Measurements from ENCODE around the gene ATP5PO. TPM values are rescaled to one million over a fixed set of nuclear protein-coding genes. Genes with fewer than 3 reads are reported as not detected.

ATP5PO gene
- total and polyA plus RNA-seq, 2 of the 8 experiments (the other 6 are each of a cell fraction or from before 2014, with no cell fraction given): 251 to 267 TPM

DNA sequence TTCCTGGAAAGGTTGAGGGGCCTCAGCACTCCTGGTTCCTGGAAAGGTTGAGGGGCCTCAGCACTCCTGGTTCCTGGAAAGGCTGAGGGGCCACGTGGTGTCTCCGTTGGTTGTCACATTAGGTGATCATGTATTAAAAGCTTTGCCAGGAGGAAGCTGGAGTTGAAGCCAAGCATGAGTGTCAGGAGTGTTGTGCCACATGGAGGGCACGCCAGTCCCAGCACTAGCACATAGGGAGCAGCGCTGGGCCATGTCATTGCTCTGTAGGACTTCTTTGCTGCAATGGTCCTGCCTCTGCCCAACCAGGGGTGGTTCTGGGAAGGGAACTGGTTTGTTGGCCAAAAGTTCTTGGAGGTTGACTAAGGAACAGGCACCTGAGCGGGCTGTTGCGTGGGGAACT, 13.3 kb downstream of the ATP5PO start:
- H3K4ac ChIP-seq (replicated peaks; ENCODE audit: insufficient read length, low read depth, low read length): no peak overlapping the region
- no peak overlapping the region for H2BK20ac ChIP-seq (ENCODE audit: low read length)
- TF ChIP-seq SP4 (IDR thresholded peaks at IDR 0.05; ENCODE audit: low read length): no peak
- TF ChIP-seq CBX8 (IDR thresholded peaks at IDR 0.05; ENCODE audit: borderline replicate concordance, low read depth, low read length): no peak
- no peak for TF ChIP-seq PHF8 (conservative IDR thresholded peaks at IDR 0.05; ENCODE audit: low read depth, low read length)
- no peak; the same call in 1 of the 2 replicates for TF ChIP-seq POLR2AphosphoS5 (IDR thresholded peaks at IDR 0.05; ENCODE audit: low read depth, low read length)
- TF ChIP-seq TAF1 (IDR thresholded peaks at IDR 0.05; ENCODE audit: low read depth, low read length): no peak
- TF ChIP-seq MAFK (IDR thresholded peaks at IDR 0.05; ENCODE audit: low read depth, low read length): no peak
- no peak for TF ChIP-seq POLR2A (IDR thresholded peaks at IDR 0.05; ENCODE audit: control extremely low read depth in 1 of 2, low read depth in 2 of 2, low read length in 2 of 2)
- TF ChIP-seq NRF1 (IDR thresholded peaks at IDR 0.05; ENCODE audit: low read depth, low read length): no peak
- TF ChIP-seq, protein P1, sequence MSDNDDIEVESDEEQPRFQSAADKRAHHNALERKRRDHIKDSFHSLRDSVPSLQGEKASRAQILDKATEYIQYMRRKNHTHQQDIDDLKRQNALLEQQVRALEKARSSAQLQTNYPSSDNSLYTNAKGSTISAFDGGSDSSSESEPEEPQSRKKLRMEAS (IDR thresholded peaks at IDR 0.05): no peak
- TF ChIP-seq KDM4A (IDR thresholded peaks at IDR 0.05; ENCODE audit: low read depth, low read length, severe bottlenecking): no peak
- TF ChIP-seq CBX5 (IDR thresholded peaks at IDR 0.05; ENCODE audit: low read depth, low read length): no peak
- TF ChIP-seq HDAC2 (IDR thresholded peaks at IDR 0.05; ENCODE audit: borderline replicate concordance in 1 of 2, low read depth in 2 of 2, low read length in 2 of 2): no peak
- no peaks in the 10 kb centered on the region for H3K4me1 ChIP-seq (replicated peaks in 1 of 4; ENCODE audit: control insufficient read depth in 3 of 4, insufficient read depth in 4 of 4, low read length in 3 of 4)
- no peak overlapping the region; the same call in 1 of the 2 replicates for H2BK5ac ChIP-seq (ENCODE audit: low read depth, low read length)
- no peak overlapping the region for H4K8ac ChIP-seq (ENCODE audit: extremely low read depth, insufficient read depth, low read length)
- H4K91ac ChIP-seq (replicated peaks; ENCODE audit: insufficient read length, low read length): no peak overlapping the region
- no peak overlapping the region for H3K4me3 ChIP-seq (ENCODE audit: extremely low read depth in 1 of 4, insufficient read depth in 2 of 4, low read depth in 3 of 4, low read length in 4 of 4)
- no peaks in the 10 kb centered on the region for H3K9me3 ChIP-seq (ENCODE audit: insufficient read depth in 2 of 2, low read depth in 1 of 2, low read length in 1 of 2)
- H3K27me3 ChIP-seq (replicated peaks in 1 of 4; ENCODE audit: control insufficient read depth in 3 of 4, extremely low read depth in 1 of 4, insufficient read depth in 3 of 4, low read length in 3 of 4): no peaks in the 10 kb centered on the region
- CTCF ChIA-PET (ENCODE audit: partially characterized antibody): interaction anchor here (0.7 to 4.2 kb wide), 24 partner anchors 8 to 645 kb away, joined by 3 to 30 read pairs (median 4); no protein-coding TSS in a partner anchor
- no peak overlapping the region for H3K23ac ChIP-seq (ENCODE audit: insufficient read length)
- DNase-seq (ENCODE audit: low read depth in 1 of 2, low spot score in 2 of 2) (no peak), FAIRE-seq (no peak)
- H3K27ac ChIP-seq (ENCODE audit: low read depth, low read length): no peak overlapping the region
- no peak overlapping the region for H2BK15ac ChIP-seq (ENCODE audit: low read length)
- H4K20me1 ChIP-seq (replicated peaks in 1 of 2; ENCODE audit: control insufficient read depth in 1 of 2, insufficient read depth in 2 of 2, low read length in 2 of 2): peaks cover 2 to 12% of the 10 kb centered on the region in 2 experiments
- H3K23me2 ChIP-seq (ENCODE audit: low read depth, low read length): no peaks in the 10 kb centered on the region
- no peak overlapping the region for H4K5ac ChIP-seq (ENCODE audit: insufficient read length, low read depth, low read length)
- H2AK5ac ChIP-seq (ENCODE audit: low read depth, low read length): no peak overlapping the region
- H2BK120ac ChIP-seq (replicated peaks; ENCODE audit: low read depth, low read length): no peak overlapping the region
- H3K36me3 ChIP-seq (ENCODE audit: control insufficient read depth in 2 of 4, insufficient read depth in 4 of 4, low read length in 3 of 4): peaks cover 24 to 48% (median 37%) of the 10 kb centered on the region in 4 experiments
- WGBS, 2 experiments (ENCODE audit: extremely low coverage in 1 of 2, insufficient coverage in 1 of 2, insufficient read length in 1 of 2, insufficient replicate concordance in 2 of 2, low coverage in 1 of 2, low lambda C conversion rate in 2 of 2, missing lambda C conversion rate in 1 of 2): 94% methylated on average over 6 of the region's 6 CpGs; no CpG with 5 or more reads in 1 of the 2 experiments
- H3K56ac ChIP-seq (replicated peaks; ENCODE audit: insufficient read length, low read depth, low read length): no peak overlapping the region
- POLR2A ChIA-PET (ENCODE audit: partially characterized antibody): interaction anchor here (1.1 to 1.4 kb wide), 4 partner anchors 10 to 445 kb away, joined by 3 to 6 read pairs (median 4); no protein-coding TSS in a partner anchor
- no peak overlapping the region for H3K4me2 ChIP-seq (ENCODE audit: insufficient read depth in 1 of 2, low read depth in 2 of 2, low read length in 2 of 2)
- no peaks in the 10 kb centered on the region for H3K79me1 ChIP-seq (ENCODE audit: low read depth, low read length)
- no peak overlapping the region for H2BK12ac ChIP-seq (ENCODE audit: low read depth, low read length)
- no peak overlapping the region for H3K9ac ChIP-seq (replicated peaks in 1 of 4; ENCODE audit: extremely low read depth in 1 of 4, low read depth in 3 of 4, low read length in 3 of 4)
- no peak overlapping the region for H2AFZ ChIP-seq (ENCODE audit: low read length)
- no peak overlapping the region for H3K14ac ChIP-seq (ENCODE audit: insufficient read length)
- no peaks in the 10 kb centered on the region for H3K79me2 ChIP-seq (ENCODE audit: control insufficient read depth in 1 of 2, insufficient read depth in 2 of 2, low read length in 2 of 2)
- H3K18ac ChIP-seq (ENCODE audit: extremely low read depth, low read length): no peak overlapping the region
